Stimulated activated CD8-positive, alpha-beta memory T cell treated with anti-CD3 and anti-CD28 coated beads, Interleukin-7, amount 100 ng/mL, for 4 hours (primary cell): Measurements from ENCODE around the gene PCED1B.
"Not testable (repeated sequence)": the region's sequence is repeated elsewhere in the genome, so short reads cannot be mapped to it uniquely, and the experiment has no call there.

Source experiments
- DNase-seq, 2 donors: peaks; one replicate each; pipeline ENCODE4 v3.0.0-alpha.2; 2020; ENCODE audit warnings: low read depth in 2 of 2

Gene PCED1B

DNA sequence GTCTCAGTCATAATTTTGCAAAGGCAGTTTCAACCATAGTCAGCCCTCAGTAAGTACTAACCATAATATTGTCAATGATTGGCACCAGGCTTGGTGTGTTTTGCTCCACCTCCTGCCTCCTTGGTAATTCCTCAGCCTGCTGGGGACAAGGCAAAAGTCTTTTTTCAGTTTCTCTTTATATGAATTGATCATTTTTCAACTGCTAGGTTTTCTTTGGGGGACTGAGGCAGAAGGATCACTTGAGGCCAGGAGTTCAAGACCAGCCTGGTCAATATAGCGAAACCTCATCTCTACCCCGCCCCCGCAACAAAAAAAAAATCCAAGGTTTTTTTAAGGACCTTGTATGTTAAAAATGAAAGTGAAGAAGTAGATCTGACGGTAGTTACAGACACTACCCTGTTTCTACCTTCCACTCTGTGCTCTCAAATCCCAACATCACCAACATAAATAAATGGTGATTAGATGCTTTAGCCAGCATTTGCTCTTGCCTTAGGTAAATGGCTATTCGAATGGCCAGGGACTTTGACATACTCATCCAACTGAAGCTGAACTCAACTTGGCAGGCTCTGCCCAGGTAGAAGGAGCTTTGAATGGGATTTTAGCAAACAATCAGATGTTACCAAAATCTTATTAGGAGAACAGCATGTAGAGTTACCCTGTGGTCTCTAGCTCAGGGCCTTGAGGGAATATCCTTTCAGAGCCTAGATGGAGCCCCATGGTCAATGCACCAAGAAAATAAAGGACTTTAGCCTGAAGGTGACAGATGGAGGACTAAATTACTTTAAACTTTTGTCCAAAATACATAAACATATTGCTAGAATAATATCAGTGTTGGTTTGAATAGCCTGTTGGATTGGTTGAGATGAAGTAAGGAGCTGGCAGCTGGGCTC is 127.3 kb downstream of the PCED1B start:
- DNase-seq: no peak

DNA sequence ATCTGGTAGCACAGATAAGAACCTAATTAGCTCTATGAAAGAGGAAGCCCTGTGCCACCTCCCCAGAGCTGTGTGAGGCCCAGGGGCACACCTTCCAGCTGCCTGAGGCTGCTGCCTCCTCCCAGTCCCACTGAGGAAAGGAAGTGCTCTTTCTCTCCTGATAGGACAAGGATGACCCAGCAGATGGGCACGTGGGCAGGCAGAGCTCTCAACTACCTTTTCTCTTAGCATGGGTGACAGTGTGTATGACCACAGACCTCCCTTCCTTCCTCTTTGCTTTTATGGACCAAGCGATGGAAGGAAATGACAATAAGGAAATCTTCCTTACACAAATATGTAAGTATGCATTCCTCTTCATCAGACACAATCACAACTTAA is 127.9 kb downstream of the PCED1B start:
- DNase-seq: no peak

DNA sequence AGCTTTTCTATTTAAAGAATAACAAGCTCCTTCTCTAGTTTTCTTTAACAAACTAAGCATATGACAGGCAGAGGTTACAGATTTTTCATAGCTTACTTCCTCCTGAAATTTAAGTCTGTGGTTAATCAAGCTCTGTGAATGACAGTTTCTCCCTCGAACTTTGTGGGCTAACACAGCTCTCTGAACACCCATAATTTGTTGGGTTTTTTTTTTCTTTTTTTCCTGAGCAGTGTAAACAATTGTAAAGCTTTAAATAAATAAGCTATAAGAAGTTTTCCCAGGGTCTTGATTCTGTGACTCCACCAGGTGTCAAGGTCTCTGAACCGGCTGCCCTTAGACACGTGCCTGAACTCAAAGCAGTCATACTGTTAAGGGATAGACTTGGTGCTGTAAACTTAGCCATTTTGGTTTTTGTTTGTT is 128.4 kb downstream of the PCED1B start:
- no peak for DNase-seq

DNA sequence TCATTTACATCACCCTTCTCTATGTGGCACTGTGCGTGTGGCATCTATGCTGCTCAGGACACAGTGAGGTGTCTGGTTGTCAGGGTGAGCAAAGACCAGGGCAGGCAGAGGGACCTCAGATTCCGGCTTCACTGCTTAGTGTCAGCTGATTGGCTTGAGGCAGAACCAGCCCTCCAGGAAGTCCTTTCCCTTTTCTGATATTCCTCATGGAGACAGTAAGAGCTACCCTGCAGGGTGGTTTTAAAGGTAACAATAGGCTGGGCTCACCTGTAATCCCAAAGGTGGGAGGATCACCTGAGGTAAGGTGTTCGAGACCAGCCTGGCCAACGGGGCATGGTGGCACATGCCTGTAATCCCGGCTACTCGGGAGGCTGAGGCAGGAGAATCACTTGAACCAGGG is 129.6 kb downstream of the PCED1B start:
- no peak for DNase-seq

DNA sequence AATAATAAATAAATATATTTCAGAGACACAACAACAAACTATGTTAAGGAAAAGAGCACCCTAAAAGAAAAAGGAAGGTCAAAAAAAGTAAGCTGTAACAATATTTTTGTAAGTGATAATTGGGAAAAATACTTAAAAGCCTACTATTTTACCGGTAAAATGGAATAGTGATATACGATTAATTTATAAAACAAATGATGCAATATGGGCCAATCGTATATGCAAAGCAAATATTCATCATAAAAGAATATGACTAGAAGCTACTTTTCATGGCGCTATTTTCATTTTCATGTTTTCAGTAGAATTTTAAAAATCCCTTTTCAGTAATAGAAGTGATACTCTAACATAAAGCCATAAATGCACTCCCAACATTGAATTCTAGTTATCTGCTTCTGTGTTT is 131.4 kb downstream of the PCED1B start:
- DNase-seq: no peak

DNA sequence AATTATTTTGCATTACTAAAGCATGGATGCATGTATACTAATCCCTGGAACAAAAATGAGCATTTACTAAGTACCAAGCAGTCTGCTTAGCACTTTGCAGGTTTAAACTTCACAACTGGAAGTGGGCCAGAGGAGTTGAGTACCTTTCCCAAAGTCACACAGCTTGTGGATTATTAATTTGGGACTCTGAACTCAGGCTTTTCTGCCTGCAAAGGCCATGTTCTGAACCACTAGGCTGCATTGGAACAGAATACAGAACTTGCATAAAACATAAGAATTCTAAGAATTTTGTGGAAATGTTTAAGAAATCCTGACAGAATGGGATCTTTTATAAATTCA is 133.2 kb downstream of the PCED1B start:
- no peak for DNase-seq

DNA sequence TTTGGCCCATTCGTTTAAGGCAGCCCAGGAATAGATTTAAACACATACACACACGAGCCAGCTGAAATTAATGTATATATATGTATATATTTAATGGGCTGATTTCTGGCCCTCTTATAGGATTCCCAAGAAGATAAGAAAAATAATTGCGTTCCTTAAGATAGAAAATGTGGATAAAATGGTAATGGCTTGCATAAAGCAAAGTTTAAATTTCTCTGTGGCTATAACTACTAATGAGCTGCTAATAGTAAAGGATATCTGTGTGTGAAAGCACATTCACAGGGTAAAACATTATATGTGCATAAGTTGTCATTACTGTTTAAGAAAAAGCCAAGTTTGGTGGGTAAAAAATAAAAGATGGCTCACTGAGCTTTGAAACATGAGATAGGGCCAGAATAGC is 134.0 kb downstream of the PCED1B start:
- DNase-seq: no peak

DNA sequence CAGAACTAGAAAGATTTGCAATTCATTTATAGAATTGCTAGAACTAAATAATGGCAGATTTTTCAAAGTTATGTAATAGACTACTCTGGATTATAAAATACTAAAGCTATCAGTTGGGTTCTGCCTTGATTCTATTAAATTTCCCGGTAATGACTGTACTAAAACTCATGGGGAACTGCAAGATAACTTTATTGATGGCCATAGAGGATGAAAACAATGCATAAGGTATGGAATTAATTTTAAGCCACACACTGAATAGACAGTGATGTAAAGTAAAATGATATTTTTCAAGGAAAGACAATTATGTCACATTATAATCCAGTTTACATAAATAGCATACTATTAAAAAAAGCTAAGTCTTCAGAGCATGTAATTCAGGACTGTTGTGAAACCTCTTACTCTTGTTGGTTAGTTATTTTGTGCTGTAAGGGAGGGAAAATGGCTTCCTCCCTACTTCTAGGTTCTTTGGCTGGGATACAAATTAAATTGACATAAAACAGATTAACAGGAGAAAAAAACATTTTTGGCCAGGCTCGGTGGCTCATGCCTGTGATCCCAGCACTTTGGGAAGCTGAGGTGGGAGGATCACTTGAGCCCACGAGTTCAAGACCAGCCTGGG is 134.7 kb downstream of the PCED1B start:
- no peak for DNase-seq

DNA sequence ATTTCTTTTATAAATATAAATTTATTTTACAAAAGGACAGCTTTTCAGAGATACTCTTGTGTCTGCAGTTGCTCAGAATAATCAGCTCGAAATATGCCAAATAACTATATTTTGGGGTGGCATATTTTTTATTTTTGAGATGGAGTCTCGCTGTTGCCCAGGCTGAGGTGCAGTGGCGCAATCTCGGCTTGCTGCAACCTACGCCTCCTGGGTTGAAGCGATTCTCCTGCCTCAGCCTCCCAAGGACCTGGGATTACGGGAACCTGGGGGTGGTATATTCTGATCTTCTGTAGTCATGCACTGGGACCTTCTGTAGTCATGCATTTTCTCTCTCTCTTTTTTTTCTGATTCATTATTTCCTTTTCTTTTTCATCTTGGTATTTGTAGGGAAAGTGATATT is 135.3 kb downstream of the PCED1B start:
- DNase-seq: no peak

DNA sequence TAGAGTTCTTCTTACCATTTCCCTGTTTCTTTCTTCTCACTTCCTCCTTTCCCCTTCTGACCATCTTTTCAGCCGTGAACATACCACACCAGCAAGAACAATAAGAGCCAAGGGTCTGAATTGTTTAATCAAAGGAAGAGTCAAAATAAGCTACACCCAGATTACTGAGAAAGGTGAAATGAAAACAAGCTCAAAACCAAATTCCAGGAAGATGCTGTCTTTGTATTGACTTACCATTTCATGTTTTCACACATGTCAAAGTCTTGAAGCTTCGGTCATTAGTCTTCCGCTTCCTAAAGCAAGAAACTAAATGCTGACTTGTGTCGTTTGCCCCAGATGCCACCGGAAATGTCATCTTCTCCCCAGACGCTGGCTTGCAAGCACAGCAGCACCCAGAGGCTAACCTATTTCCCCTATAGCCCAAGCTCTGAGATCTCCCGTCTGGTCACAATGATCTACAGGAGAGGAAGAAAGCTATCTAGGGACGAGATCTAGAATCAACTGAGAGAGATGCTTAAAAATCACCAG is 136.8 kb downstream of the PCED1B start:
- peak; percentile 57 to 61 for DNase-seq

DNA sequence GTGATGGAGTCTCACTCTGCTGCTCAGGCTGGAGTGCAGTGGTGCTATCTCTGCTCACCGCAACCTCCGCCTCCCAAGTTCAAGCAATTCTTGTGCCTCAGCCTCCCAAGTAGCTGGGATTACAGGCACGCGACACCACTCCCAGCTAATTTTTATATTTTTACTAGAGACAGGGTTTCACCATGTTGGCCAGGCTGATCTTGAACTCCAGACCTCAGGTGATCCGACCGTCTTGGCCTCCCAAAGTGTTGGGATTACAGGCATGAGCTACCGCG is 138.1 kb downstream of the PCED1B start:
- DNase-seq: not testable (repeated sequence)

DNA sequence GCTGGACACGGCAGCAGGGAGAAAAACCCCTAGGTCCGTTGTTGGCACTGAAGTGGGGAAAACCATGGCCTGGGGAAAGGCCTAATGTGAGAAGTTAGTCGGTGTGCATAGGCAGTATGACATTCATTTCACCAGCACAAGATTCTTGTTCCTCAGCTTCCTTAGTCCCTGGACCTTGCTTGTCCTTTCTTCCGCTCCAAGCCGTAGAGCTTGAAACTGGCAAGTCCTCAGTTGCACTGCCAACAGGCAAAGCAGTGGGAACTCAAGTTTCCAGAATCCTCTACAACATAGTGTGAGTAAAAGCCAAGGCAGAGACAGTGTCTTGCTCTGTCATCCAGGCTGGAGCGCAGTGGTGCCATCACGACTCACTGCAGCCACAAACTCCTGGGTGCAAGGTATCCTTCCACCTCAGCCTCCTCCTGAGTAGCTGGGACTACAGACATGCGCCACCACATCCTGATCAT is 138.8 kb downstream of the PCED1B start:
- no peak for DNase-seq

DNA sequence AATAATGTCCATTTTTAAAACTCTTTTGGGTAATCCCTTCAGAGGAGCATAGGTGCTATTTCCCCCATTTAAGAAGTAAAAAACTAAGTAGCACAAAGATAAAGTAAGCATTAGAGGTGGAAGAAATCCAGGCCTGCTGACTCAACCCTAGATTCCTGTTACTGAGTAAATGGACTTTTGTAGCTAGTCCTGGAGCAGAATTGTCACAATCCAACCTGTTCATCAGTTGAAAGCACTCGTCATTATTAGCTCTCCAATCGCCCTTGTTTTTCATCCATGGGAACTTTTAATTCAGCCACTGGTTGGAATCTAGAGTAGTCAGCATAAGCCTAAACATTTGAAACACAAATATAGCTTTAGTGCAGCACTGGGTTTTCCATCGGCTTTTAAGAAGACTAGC is 139.8 kb downstream of the PCED1B start:
- no peak for DNase-seq

DNA sequence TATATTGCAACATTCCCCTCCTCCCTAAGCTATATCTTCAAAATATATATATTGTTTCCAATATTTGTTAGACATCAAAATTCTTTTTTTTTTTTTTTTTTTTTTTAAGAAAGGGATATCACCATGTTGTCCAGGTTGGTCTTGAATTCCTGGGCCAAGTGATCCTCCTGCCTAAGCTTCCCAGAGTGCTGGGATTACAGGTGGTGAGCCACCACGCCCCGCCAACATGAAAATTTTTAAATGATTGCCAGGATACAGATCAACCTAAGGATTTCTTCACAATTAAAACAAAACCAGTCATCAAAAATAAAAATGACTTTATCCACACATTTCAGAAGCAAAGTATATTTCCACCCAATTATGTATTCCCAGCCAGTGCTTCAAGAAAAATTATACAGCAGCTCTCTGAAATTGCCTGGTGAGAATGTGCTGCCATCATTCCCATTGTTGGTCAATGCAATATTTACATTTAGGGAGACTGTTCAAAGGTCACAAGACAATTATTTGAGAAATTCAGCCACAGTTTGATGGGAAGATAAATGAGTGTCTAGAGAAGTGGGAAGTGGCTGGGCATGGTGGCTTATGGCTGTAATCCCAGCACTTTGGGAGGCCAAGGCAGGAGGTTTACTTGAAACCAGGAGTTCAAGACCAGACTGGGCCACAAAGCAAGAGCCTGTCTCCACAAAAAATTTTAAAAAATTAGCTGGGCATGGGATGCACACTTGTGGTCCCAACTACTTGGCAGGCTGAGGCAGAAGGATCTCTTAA is 142.0 kb downstream of the PCED1B start:
- no peak for DNase-seq

DNA sequence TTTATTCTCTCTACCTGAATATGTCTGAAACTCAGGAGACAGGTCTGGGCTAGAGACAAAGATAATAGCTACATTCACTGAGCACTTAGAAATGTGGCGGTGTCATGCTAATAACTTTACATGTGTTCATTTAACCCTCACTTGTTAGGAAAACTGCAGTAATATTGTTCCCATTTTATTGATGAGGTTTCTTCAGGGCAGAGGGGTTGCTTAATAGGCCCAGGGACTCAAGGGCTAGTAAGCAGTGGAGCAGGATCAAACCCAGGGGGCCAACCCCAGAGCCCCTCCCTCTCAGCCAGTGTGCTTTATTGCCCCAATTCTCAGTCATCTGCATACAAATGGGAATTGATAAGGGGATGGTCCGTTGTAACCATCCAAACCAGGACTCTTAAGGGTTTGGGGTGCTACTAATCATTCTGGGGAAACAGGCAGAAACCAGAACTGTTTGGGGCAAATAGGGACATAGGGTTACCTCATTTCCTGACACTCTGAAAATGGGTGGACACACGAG is 143.2 kb downstream of the PCED1B start:
- DNase-seq: no peak

DNA sequence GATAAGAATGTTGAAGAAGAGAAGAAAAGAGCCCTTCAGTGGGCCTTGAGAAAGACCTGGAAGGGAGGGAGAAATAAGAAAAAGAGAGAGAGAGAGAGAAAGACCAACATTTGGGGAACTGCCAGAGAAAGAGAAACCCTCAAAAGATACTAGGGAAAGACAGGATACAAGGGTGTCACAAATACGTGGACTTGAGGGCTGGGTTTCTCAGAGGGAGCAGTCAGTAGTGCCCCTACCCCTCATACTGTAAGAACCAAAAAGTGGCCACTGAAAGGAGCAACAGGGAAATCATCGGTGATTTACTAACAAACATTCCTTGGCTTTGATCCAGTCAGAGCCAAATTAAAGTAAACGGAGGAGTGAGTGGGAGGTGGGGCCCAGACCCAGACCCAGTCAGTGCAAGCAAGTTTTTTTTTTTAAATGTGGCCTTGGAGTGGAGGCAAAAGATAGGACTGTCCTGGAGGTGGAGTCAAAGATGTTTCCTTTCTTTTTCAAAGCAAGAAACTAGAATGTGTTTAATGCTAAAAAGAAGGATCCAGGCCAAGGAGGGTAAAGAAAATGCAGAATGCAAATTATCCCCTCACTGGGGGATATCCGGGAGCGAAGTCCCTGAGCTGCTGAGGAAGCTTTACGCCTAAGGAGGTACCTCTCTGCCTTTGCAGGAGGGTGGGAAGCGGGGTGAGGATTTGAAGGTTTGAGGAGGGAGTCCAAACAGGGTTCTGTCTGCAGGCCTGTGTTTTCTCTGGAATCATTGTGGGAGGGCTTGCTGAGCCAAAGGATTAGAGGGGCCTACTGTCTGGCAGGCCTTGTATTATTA is 143.8 kb downstream of the PCED1B start:
- no peak for DNase-seq

DNA sequence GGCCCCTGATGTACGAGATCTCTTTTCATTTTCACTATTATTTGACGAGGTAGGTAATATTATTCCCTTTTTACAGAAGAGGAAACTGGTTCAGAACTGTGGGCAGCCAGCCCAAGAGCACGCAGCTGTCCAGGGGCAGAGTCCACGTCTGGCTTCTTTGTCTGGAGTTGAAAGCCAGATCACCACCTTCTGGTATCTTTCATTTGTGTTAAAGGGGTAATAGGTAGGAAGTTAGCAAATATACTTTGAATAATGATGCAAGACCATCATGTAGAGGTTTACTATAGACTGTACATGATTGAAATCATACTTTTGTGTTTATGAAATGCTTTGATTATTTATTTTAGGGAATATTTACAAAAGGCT is 144.4 kb downstream of the PCED1B start:
- DNase-seq: no peak

DNA sequence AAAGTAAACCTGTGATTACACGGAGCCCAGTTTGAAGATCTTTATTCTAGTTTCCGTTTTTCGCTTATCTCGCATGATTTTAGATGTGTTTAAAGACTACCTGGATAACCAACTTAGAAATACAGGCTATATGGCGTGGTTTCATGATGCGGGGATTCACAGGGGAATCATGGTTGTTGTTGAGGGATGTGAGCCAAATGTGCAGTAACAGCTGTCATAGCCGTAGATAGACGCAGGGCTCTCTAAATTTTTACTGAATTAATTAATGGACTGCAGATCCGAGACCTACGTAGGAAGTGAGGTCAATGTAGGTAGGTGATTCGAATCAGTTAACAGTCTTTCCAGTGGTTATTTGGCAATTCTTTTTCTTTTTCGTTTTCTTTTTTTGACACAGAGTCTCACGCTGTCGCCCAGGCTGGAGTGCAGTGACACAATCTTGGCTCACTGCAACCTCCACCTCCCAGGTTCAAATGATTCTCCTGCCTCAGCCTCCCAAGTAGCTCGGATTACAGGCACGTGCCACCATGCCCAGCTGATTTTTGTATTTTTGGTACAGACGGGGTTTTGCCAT is 145.2 kb downstream of the PCED1B start:
- DNase-seq: no peak

DNA sequence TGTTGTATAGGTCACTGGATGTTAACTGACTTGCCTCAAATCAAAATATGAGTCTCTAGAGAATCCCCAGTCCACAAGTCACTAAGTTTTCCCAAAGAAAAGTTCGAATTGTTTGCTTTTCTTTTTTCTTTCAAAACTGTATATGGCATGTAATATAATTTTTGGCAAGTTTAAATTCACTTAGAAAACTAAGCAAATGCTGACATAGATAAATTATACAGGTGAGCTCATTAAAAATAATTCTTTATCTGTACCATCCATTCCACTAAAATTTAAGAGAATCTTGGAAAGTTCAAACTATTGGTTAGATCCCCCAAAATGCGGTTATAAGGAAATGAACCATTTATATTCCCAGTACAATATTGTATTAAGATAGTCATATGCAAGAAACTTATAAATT is 145.9 kb downstream of the PCED1B start:
- no peak for DNase-seq

DNA sequence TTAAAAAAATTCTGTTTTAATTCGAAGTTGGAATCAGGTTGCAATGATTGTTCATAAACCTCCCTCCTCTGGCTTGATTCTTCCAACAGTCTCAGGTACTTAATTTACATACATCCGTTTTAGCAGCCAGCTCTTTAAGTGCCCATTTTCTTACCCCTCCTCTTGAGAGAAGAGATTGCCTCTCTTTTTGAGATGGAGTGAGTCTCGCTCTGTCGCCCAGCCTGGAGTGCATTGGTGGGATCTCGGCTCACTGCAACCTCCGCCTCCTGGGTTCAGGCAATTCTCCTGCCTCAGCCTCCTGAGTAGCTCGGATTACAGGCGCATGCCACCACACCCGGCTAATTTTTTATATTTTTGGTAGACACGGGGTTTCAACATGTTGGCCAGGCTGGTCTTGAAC is 146.8 kb downstream of the PCED1B start:
- DNase-seq: no peak

DNA sequence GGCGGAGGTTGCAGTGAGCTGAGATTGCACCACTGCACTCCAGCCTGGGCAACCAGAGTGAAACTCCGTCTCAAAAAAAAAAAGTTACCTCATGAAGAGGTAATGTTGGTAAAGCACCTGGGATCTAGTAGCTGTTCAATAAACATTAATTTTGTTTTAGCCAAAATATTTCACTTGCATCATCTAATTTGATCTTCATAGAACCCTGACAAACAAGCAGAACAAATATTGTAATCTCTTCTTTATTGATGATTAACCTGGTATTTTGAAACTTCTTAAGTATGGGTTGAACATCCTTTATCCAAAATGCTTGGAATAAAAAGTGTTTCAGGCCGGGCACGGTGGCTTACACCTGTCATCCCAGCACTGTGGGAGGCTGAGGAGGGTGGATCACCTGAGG is 149.4 kb downstream of the PCED1B start:
- no peak for DNase-seq
